ENCODE results near the gene CPPED1.

CPPED1 gene

DNA sequence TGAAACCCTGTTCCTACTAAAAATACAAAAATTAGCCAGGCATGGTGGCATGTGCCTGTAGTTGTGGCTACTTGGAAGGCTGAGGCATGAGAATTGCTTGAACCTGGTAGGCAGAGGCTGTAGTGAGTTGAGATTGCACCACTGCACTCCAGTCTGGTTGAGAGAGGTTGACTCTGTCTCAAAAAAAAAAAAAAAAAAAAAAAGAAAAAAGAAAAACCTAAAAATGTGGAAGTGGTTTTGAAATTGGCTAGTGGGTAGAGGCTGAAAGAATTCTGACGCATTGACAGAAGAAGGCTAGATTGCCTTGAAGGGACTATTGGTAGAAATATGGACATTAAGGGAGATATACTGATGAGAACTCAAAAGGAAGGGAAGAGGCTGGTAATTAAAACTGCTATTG, 33.6 kb upstream of the CPPED1 start:
- Histone ChIP-seq H3K4me1 (ENCODE audit: control insufficient read depth, insufficient read depth, low read length) (no peaks in the 10 kb centered on the region), H3K36me3 (ENCODE audit: control insufficient read depth in 2 of 2, insufficient read depth in 1 of 2, low read length in 2 of 2) (no peaks in the 10 kb centered on the region), H3K4me3 (ENCODE audit: low read depth, low read length) (no peak overlapping the region), H3K9me3 (ENCODE audit: control insufficient read depth, insufficient read depth, low read depth, low read length) (no peaks in the 10 kb centered on the region), H3K27ac (ENCODE audit: extremely low read depth, low read depth, low read length) (no peak overlapping the region)
- TF ChIP-seq, protein P1, sequence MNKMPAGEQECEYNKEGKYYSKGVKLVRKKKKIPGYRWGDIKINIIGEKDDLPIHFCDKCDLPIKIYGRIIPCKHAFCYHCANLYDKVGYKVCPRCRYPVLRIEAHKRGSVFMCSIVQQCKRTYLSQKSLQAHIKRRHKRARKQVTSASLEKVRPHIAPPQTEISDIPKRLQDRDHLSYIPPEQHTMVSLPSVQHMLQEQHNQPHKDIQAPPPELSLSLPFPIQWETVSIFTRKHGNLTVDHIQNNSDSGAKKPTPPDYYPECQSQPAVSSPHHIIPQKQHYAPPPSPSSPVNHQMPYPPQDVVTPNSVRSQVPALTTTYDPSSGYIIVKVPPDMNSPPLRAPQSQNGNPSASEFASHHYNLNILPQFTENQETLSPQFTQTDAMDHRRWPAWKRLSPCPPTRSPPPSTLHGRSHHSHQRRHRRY (tag by site-specific recombination; IDR thresholded peaks at IDR 0.05): no peak
- TF ChIP-seq, protein P2, sequence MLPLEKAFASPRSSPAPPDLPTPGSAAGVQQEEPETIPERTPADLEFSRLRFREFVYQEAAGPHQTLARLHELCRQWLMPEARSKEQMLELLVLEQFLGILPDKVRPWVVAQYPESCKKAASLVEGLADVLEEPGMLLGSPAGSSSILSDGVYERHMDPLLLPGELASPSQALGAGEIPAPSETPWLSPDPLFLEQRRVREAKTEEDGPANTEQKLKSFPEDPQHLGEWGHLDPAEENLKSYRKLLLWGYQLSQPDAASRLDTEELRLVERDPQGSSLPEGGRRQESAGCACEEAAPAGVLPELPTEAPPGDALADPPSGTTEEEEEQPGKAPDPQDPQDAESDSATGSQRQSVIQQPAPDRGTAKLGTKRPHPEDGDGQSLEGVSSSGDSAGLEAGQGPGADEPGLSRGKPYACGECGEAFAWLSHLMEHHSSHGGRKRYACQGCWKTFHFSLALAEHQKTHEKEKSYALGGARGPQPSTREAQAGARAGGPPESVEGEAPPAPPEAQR (tag by site-specific recombination; IDR thresholded peaks at IDR 0.05): no peak
- TF ChIP-seq ZSCAN23 (tag by site-specific recombination; IDR thresholded peaks at IDR 0.05): no peak
- TF ChIP-seq, protein P3, sequence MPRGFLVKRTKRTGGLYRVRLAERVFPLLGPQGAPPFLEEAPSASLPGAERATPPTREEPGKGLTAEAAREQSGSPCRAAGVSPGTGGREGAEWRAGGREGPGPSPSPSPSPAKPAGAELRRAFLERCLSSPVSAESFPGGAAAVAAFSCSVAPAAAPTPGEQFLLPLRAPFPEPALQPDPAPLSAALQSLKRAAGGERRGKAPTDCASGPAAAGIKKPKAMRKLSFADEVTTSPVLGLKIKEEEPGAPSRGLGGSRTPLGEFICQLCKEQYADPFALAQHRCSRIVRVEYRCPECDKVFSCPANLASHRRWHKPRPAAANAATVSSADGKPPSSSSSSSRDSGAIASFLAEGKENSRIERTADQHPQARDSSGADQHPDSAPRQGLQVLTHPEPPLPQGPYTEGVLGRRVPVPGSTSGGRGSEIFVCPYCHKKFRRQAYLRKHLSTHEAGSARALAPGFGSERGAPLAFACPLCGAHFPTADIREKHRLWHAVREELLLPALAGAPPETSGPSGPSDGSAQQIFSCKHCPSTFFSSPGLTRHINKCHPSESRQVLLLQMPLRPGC (tag by site-specific recombination; IDR thresholded peaks at IDR 0.05): no peak
- TF ChIP-seq TRIM28 (IDR thresholded peaks at IDR 0.05; ENCODE audit: borderline replicate concordance, low read length): no peak
- TF ChIP-seq EGR2 (tag by site-specific recombination; IDR thresholded peaks at IDR 0.05; ENCODE audit: low read depth): no peak
- no peak for TF ChIP-seq ZNF707 (tag by site-specific recombination; IDR thresholded peaks at IDR 0.05)
- TF ChIP-seq, protein P4, sequence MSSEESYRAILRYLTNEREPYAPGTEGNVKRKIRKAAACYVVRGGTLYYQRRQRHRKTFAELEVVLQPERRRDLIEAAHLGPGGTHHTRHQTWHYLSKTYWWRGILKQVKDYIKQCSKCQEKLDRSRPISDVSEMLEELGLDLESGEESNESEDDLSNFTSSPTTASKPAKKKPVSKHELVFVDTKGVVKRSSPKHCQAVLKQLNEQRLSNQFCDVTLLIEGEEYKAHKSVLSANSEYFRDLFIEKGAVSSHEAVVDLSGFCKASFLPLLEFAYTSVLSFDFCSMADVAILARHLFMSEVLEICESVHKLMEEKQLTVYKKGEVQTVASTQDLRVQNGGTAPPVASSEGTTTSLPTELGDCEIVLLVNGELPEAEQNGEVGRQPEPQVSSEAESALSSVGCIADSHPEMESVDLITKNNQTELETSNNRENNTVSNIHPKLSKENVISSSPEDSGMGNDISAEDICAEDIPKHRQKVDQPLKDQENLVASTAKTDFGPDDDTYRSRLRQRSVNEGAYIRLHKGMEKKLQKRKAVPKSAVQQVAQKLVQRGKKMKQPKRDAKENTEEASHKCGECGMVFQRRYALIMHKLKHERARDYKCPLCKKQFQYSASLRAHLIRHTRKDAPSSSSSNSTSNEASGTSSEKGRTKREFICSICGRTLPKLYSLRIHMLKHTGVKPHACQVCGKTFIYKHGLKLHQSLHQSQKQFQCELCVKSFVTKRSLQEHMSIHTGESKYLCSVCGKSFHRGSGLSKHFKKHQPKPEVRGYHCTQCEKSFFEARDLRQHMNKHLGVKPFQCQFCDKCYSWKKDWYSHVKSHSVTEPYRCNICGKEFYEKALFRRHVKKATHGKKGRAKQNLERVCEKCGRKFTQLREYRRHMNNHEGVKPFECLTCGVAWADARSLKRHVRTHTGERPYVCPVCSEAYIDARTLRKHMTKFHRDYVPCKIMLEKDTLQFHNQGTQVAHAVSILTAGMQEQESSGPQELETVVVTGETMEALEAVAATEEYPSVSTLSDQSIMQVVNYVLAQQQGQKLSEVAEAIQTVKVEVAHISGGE (tag by site-specific recombination; conservative IDR thresholded peaks at IDR 0.05; ENCODE audit: low read depth): no peak
- TF ChIP-seq PRDM1 (tag by site-specific recombination; IDR thresholded peaks at IDR 0.05): no peak
- no peak for TF ChIP-seq ZNF10 (tag by site-specific recombination; IDR thresholded peaks at IDR 0.05)
- TF ChIP-seq, protein P5, sequence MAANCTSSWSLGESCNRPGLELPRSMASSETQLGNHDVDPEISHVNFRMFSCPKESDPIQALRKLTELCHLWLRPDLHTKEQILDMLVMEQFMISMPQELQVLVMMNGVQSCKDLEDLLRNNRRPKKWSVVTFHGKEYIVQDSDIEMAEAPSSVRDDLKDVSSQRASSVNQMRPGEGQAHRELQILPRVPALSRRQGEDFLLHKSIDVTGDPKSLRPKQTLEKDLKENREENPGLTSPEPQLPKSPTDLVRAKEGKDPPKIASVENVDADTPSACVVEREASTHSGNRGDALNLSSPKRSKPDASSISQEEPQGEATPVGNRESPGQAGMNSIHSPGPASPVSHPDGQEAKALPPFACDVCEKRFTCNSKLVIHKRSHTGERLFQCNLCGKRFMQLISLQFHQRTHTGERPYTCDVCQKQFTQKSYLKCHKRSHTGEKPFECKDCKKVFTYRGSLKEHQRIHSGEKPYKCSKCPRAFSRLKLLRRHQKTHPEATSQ (tag by site-specific recombination; IDR thresholded peaks at IDR 0.05): no peak
- no peak for TF ChIP-seq KLF7 (tag by site-specific recombination; IDR thresholded peaks at IDR 0.05; ENCODE audit: borderline replicate concordance)
- TF ChIP-seq HOXC10 (CRISPR knock-in tag; IDR thresholded peaks at IDR 0.05): no peak
- TF ChIP-seq SCRT1 (tag by site-specific recombination; IDR thresholded peaks at IDR 0.05; ENCODE audit: borderline replicate concordance): no peak
- TF ChIP-seq TCF7L2 (IDR thresholded peaks at IDR 0.05; ENCODE audit: borderline replicate concordance, low read depth, low read length): no peak
- no peak for TF ChIP-seq MZF1 (tag by site-specific recombination; IDR thresholded peaks at IDR 0.05; ENCODE audit: borderline replicate concordance)
- no peak for TF ChIP-seq ZNF366 (tag by site-specific recombination; conservative IDR thresholded peaks at IDR 0.05)
- ChIA-PET POLR2A (no interaction called here), CTCF (interaction anchor here (0.6 kb wide), 1 partner anchor 376 kb away, joined by 3 read pairs; no protein-coding TSS in a partner anchor)
